ENCODE data around the gene UTP14A. TPM values are rescaled to one million over a fixed set of nuclear protein-coding genes. Genes with fewer than 3 reads are reported as not detected.

The UTP14A gene
- total and polyA plus RNA-seq, 9 donors, result 18.3 to 25.9 (median 22.1) TPM

DNA sequence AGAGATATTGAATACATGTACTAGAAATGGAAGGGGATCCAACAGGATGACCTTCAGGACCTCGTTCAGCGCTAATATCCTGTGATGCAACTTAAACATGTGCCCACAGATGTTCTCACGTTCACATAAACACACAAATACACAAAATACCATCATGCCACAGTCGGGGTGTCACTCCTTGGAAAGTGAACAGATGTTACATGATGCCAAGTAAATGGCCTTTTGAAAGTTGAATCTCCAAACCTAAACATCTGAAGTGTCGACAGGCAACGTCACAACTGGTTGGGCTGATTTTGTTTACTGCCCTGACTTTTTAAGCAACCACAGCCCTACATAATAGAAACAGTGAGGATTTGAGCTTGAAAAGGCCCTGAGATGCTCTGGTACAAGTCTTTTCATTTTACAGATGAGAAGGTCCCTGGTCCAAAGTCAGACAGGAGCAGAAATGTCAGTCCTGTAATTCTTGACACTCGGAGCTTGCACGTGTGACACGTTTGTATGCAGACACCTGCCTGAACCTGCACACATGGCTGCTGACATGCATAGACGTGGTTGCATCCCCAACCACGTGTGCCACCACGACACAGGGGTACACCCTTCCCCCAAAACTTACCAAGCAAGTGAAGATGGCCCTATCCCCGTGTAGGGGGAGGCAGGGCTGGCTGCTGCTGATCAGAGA, 53.0 kb downstream of the UTP14A start:
- Histone ChIP-seq H3K27ac (ENCODE audit: low read length) (peak overlapping the region; percentile 20), H3K9me3 (replicated peaks; ENCODE audit: control insufficient read depth, low read depth, low read length) (no peaks in the 10 kb centered on the region), H3K4me3 (ENCODE audit: low read length) (no peak overlapping the region), H3K36me3 (ENCODE audit: control insufficient read depth, insufficient read depth, low read length) (no peaks in the 10 kb centered on the region), H3K4me1 (ENCODE audit: control insufficient read depth, insufficient read depth, low read length) (peaks cover 41% of the 10 kb centered on the region), H3K27me3 (ENCODE audit: control insufficient read depth, insufficient read depth, low read length) (peaks cover 19% of the 10 kb centered on the region)
- 25% methylated on average over 3 of the region's 13 CpGs for WGBS (ENCODE audit: insufficient coverage)
- no peak for DNase-seq

GRCh38 chrX:129959493-129959832, 53.5 kb downstream of the UTP14A start:
- Histone ChIP-seq H3K4me1 (ENCODE audit: control insufficient read depth, insufficient read depth, low read length) (peaks cover 40% of the 10 kb centered on the region), H3K36me3 (ENCODE audit: control insufficient read depth, insufficient read depth, low read length) (no peaks in the 10 kb centered on the region), H3K4me3 (ENCODE audit: low read length) (no peak overlapping the region), H3K27ac (ENCODE audit: low read length) (peak overlapping the region; percentile 42), H3K27me3 (ENCODE audit: control insufficient read depth, insufficient read depth, low read length) (peaks cover 19% of the 10 kb centered on the region), H3K9me3 (replicated peaks; ENCODE audit: control insufficient read depth, low read depth, low read length) (no peaks in the 10 kb centered on the region)
- DNase-seq, result peak; percentile 73
- WGBS (ENCODE audit: insufficient coverage), result 25% methylated on average over 7 of the region's 19 CpGs

GRCh38 chrX:129961180-129962083, 55.5 kb downstream of the UTP14A start:
- Histone ChIP-seq H3K4me3 (ENCODE audit: low read length) (no peak overlapping the region), H3K36me3 (ENCODE audit: control insufficient read depth, insufficient read depth, low read length) (no peaks in the 10 kb centered on the region), H3K9me3 (replicated peaks; ENCODE audit: control insufficient read depth, low read depth, low read length) (no peaks in the 10 kb centered on the region), H3K27ac (ENCODE audit: low read length) (peak overlapping the region; percentile 7), H3K4me1 (ENCODE audit: control insufficient read depth, insufficient read depth, low read length) (peaks cover 30% of the 10 kb centered on the region), H3K27me3 (ENCODE audit: control insufficient read depth, insufficient read depth, low read length) (peaks cover 18% of the 10 kb centered on the region)
- WGBS (ENCODE audit: insufficient coverage), result 45% methylated on average over 15 of the region's 26 CpGs
- no peak for DNase-seq

GRCh38 chrX:129963729-129964128, 57.8 kb downstream of the UTP14A start:
- Histone ChIP-seq H3K4me1 (ENCODE audit: control insufficient read depth, insufficient read depth, low read length) (peaks cover 17% of the 10 kb centered on the region), H3K27ac (ENCODE audit: low read length) (no peak overlapping the region), H3K27me3 (ENCODE audit: control insufficient read depth, insufficient read depth, low read length) (peaks cover 11% of the 10 kb centered on the region), H3K4me3 (ENCODE audit: low read length) (no peak overlapping the region), H3K36me3 (ENCODE audit: control insufficient read depth, insufficient read depth, low read length) (no peaks in the 10 kb centered on the region), H3K9me3 (replicated peaks; ENCODE audit: control insufficient read depth, low read depth, low read length) (peaks cover 1% of the 10 kb centered on the region)
- DNase-seq, result no peak
- 82% methylated on average over 5 of the region's 8 CpGs for WGBS (ENCODE audit: insufficient coverage)

DNA sequence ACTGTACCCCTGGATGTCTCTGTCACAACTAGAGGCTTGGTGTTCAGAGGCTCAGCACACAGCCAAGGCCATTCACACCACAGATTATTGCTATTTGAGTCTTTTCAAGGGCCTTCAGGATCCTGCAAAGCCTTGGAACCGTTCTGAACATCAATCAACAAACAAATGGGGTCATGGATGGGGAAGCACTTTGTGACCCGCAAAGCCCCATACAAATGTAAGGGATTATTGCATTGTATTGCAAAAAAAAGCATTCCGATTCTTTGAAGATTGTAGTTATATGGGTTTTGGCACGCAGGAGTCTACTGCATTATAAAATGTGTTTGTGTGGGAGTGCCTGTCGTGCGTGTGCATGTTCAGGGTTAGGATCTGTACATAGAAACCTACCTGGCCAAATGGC, 59.2 kb downstream of the UTP14A start:
- WGBS (ENCODE audit: insufficient coverage), result 76% methylated on average over 3 of the region's 6 CpGs
- Histone ChIP-seq H3K9me3 (replicated peaks; ENCODE audit: control insufficient read depth, low read depth, low read length) (peaks cover 4% of the 10 kb centered on the region), H3K4me1 (ENCODE audit: control insufficient read depth, insufficient read depth, low read length) (peaks cover 10% of the 10 kb centered on the region), H3K27ac (ENCODE audit: low read length) (no peak overlapping the region), H3K27me3 (ENCODE audit: control insufficient read depth, insufficient read depth, low read length) (peaks cover 6% of the 10 kb centered on the region), H3K36me3 (ENCODE audit: control insufficient read depth, insufficient read depth, low read length) (no peaks in the 10 kb centered on the region), H3K4me3 (ENCODE audit: low read length) (no peak overlapping the region)
- no peak for DNase-seq

DNA sequence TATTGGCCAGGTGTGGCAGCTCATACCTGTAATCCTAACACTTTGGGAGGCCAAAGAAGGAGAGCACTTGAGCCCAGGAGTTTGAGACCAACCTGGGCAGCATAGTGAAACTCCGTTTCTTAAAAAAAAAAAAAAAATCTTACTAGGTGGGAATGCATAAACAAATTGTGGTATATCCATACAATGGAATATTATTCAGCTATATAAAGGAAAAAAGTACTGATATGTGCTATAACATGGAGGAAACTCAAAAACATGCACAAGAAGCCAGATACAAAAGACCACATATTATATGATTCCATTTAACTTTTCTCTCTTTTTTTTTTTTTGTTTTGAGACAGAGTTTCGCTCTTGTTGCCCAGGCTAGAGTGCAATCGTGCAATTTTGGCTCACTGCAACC, 63.0 kb downstream of the UTP14A start:
- Histone ChIP-seq H3K27me3 (ENCODE audit: control insufficient read depth, insufficient read depth, low read length) (peaks cover 4% of the 10 kb centered on the region), H3K27ac (ENCODE audit: low read length) (no peak overlapping the region), H3K4me1 (ENCODE audit: control insufficient read depth, insufficient read depth, low read length) (no peaks in the 10 kb centered on the region), H3K36me3 (ENCODE audit: control insufficient read depth, insufficient read depth, low read length) (no peaks in the 10 kb centered on the region), H3K9me3 (replicated peaks; ENCODE audit: control insufficient read depth, low read depth, low read length) (peaks cover 4% of the 10 kb centered on the region), H3K4me3 (ENCODE audit: low read length) (no peak overlapping the region)
- no peak for DNase-seq
- WGBS (ENCODE audit: insufficient coverage), result no CpG with 5 or more reads among the region's 3 CpGs

DNA sequence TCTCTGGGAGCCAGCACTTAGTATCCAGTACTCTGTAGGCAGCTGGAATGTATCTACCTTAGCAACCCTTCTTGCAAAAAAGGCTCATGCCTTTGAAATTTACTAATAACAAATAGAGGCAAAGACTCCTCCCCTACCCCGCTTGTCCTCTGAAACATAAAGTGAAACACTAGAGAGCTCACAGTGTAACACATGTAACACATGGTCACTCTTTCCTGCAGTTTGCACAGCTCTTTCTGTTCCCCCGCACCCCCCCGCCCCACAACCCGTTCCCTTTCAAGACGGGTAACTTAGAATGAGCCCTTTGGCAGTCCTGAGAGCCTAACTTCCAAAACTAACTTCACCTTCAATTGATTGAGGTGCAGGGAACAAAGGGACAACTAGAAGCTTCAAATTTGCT, 70.5 kb downstream of the UTP14A start:
- no peak overlapping the region for H3K4me3 ChIP-seq (ENCODE audit: low read length)
- no peaks in the 10 kb centered on the region for H3K9me3 ChIP-seq (replicated peaks; ENCODE audit: control insufficient read depth, low read depth, low read length)
- H3K27ac ChIP-seq (ENCODE audit: low read length), result no peak overlapping the region
- no peak for DNase-seq
- H3K36me3 ChIP-seq (ENCODE audit: control insufficient read depth, insufficient read depth, low read length), result no peaks in the 10 kb centered on the region
- H3K27me3 ChIP-seq (ENCODE audit: control insufficient read depth, insufficient read depth, low read length), result peaks cover 11% of the 10 kb centered on the region
- H3K4me1 ChIP-seq (ENCODE audit: control insufficient read depth, insufficient read depth, low read length), result peaks cover 3% of the 10 kb centered on the region
- WGBS (ENCODE audit: insufficient coverage), result 44% methylated on average over 2 of the region's 5 CpGs

Other genes with a start within 250 kb of the UTP14A start
- gene XPNPEP2, start 167.2 kb upstream of the UTP14A start, total RNA-seq, result 4.2 TPM
- gene XPNPEP2, start 167.2 kb upstream of the UTP14A start, polyA plus RNA-seq (ENCODE audit: insufficient read depth in 1 of 8, insufficient read length in 8 of 8, low replicate concordance in 1 of 8), result 10 to 100 TPM in 1 of 8 donors, 1 to 10 TPM in 7; 3.0 to 12.9 (median 4.7) TPM
- 2.4 TPM for gene SASH3, start 126.2 kb upstream of the UTP14A start, total RNA-seq
- 1 to 10 TPM; 2.3 to 3.3 (median 2.7) TPM for gene SASH3, start 126.2 kb upstream of the UTP14A start, polyA plus RNA-seq (ENCODE audit: insufficient read depth in 1 of 8, insufficient read length in 8 of 8, low replicate concordance in 1 of 8)
- 19.9 TPM for gene ZDHHC9, start 62.3 kb upstream of the UTP14A start, total RNA-seq
- gene ZDHHC9, start 62.3 kb upstream of the UTP14A start, polyA plus RNA-seq (ENCODE audit: insufficient read depth in 1 of 8, insufficient read length in 8 of 8, low replicate concordance in 1 of 8), result 10 to 100 TPM; 25.6 to 39.8 (median 33.0) TPM
- 4.3 TPM for gene BCORL1, start 76.5 kb downstream of the UTP14A start, total RNA-seq
- gene BCORL1, start 76.5 kb downstream of the UTP14A start, polyA plus RNA-seq (ENCODE audit: insufficient read depth in 1 of 8, insufficient read length in 8 of 8, low replicate concordance in 1 of 8), result 10 to 100 TPM; 12.2 to 21.3 (median 17.0) TPM
- 7.6 TPM for gene ELF4, start 204.3 kb downstream of the UTP14A start, total RNA-seq
- 10 to 100 TPM in 5 of 8 donors, 1 to 10 TPM in 3; 6.9 to 16.9 (median 11.1) TPM for gene ELF4, start 204.3 kb downstream of the UTP14A start, polyA plus RNA-seq (ENCODE audit: insufficient read depth in 1 of 8, insufficient read length in 8 of 8, low replicate concordance in 1 of 8)